ENCODE data around the gene DYRK1B.

GRCh38 chr19:39809368-39809767 lies 24.6 kb downstream of the DYRK1B start:
- no peak for TF ChIP-seq CTCF (IDR thresholded peaks at IDR 0.05)
- TF ChIP-seq POLR2A (IDR thresholded peaks at IDR 0.05) = no peak
- TF ChIP-seq POLR2AphosphoS5 (IDR thresholded peaks at IDR 0.05) = no peak
